ENCODE measurements around the gene CCNE1.
A peak's percentile ranks its signal among the peaks of the same experiment; 100 is the strongest.

Gene CCNE1

GRCh38 chr19:29844891-29845573 is 33.2 kb downstream of the CCNE1 start:
- peak; percentile 92 for DNase-seq (ENCODE audit: low spot score)

- peak; percentile 24 for DNase-seq (ENCODE audit: low spot score)
Observed at GRCh38 chr19:29845574-29846176, 33.9 kb downstream of the CCNE1 start.

GRCh38 chr19:29849208-29849607 is 37.4 kb downstream of the CCNE1 start:
- DNase-seq (ENCODE audit: low spot score): no peak

- no peak for DNase-seq (ENCODE audit: low spot score)
Observed at GRCh38 chr19:29850482-29850881, 38.7 kb downstream of the CCNE1 start.

GRCh38 chr19:29851769-29852521 is 40.2 kb downstream of the CCNE1 start:
- DNase-seq (ENCODE audit: low spot score): no peak

GRCh38 chr19:29854033-29854432 is 42.2 kb downstream of the CCNE1 start:
- DNase-seq (ENCODE audit: low spot score): no peak

GRCh38 chr19:29855087-29855486 is 43.3 kb downstream of the CCNE1 start:
- DNase-seq (ENCODE audit: low spot score): no peak

GRCh38 chr19:29855741-29856500 is 44.1 kb downstream of the CCNE1 start:
- DNase-seq (ENCODE audit: low spot score): no peak

- DNase-seq (ENCODE audit: low spot score): no peak
Observed at GRCh38 chr19:29858000-29858596, 46.3 kb downstream of the CCNE1 start.

GRCh38 chr19:29858621-29859020 is 46.8 kb downstream of the CCNE1 start:
- no peak for DNase-seq (ENCODE audit: low spot score)

- DNase-seq (ENCODE audit: low spot score): no peak
Observed at GRCh38 chr19:29860492-29860891, 48.7 kb downstream of the CCNE1 start.

- DNase-seq (ENCODE audit: low spot score): no peak
Observed at GRCh38 chr19:29861574-29861973, 49.8 kb downstream of the CCNE1 start.

GRCh38 chr19:29866011-29866410 is 54.2 kb downstream of the CCNE1 start:
- DNase-seq (ENCODE audit: low spot score): no peak

- DNase-seq (ENCODE audit: low spot score): no peak
Observed at GRCh38 chr19:29867984-29868383, 56.2 kb downstream of the CCNE1 start.

GRCh38 chr19:29871143-29871542 is 59.4 kb downstream of the CCNE1 start:
- no peak for DNase-seq (ENCODE audit: low spot score)

GRCh38 chr19:29872224-29872731 is 60.5 kb downstream of the CCNE1 start:
- DNase-seq (ENCODE audit: low spot score): no peak

- peak; percentile 65 for DNase-seq (ENCODE audit: low spot score)
Observed at GRCh38 chr19:29873024-29873800, 61.4 kb downstream of the CCNE1 start.
